WERI-Rb-1 (cell line): ENCODE results near the gene SENP2.

ENCODE experiments used
- DNase-seq: peaks from one replicate; pipeline ENCODE4 v3.0.0-alpha.2; 2020
- H3K27ac ChIP-seq: fragments of 250-450 bp; sonication (Bioruptor Pico); 2 replicates; pipeline ENCODE4 v1.5.1; 2020; ENCODE audit warnings: mild to moderate bottlenecking, moderate library complexity
- H3K27me3 ChIP-seq: fragments of 250-450 bp; sonication (Bioruptor Pico); 2 replicates; pipeline ENCODE4 v1.5.1; 2021; ENCODE audit warnings: mild to moderate bottlenecking, low read depth, moderate library complexity; ENCODE audit not compliant: insufficient read depth, severe bottlenecking
- H3K36me3 ChIP-seq: fragments of 250-450 bp; sonication (Bioruptor Pico); 2 replicates; pipeline ENCODE4 v1.5.1; 2020; ENCODE audit warnings: mild to moderate bottlenecking, moderate library complexity
- H3K4me3 ChIP-seq: 2 replicates; pipeline ENCODE4 v1.5.1; 2011; ENCODE audit warnings: low read depth, mild to moderate bottlenecking, control low read depth, low read length
- H3K9me3 ChIP-seq: fragments of 250-450 bp; sonication (Bioruptor Pico); 2 replicates; pipeline ENCODE4 v1.5.1; 2021; ENCODE audit warnings: mild to moderate bottlenecking, moderate library complexity; ENCODE audit not compliant: severe bottlenecking
- CTCF ChIP-seq: IDR thresholded peaks from 2 replicates; pipeline ENCODE4 v1.5.1; 2011; ENCODE audit warnings: low read depth, mild to moderate bottlenecking, control low read depth, inconsistent platforms, low read length

The SENP2 gene

GRCh38 chr3:185585859-185586685, at the start of gene SENP2:
Gene SENP2 (plus strand): TSS chr3:185586295. CDS start chr3:185586414, 119 bp downstream.
- Histone ChIP-seq H3K36me3 (peaks cover 10% of the 10 kb centered on the region), H3K27me3 (no peaks in the 10 kb centered on the region), H3K4me3 (peak within 1 kb of the TSS; percentile 91), H3K27ac (peak within 1 kb of the TSS; percentile 86), H3K9me3 (no peaks in the 10 kb centered on the region)
- peak; percentile 99 for DNase-seq
- TF ChIP-seq CTCF = no peak

GRCh38 chr3:185537369-185537970, 48.6 kb upstream of the SENP2 start:
- no peak overlapping the region for H3K4me3 ChIP-seq

GRCh38 chr3:185539934-185540333, 46.2 kb upstream of the SENP2 start:
- H3K27ac ChIP-seq = no peak overlapping the region
- DNase-seq = no peak

More at GRCh38 chr3:185537369-185537970, 48.6 kb upstream of the SENP2 start:
- Histone ChIP-seq H3K27me3 (no peaks in the 10 kb centered on the region), H3K27ac (no peak overlapping the region), H3K9me3 (no peaks in the 10 kb centered on the region), H3K36me3 (no peaks in the 10 kb centered on the region)
- TF ChIP-seq CTCF = no peak
- no peak for DNase-seq

GRCh38 chr3:185540695-185541094, 45.4 kb upstream of the SENP2 start:
- Histone ChIP-seq H3K36me3 (no peaks in the 10 kb centered on the region), H3K9me3 (no peaks in the 10 kb centered on the region), H3K4me3 (no peak overlapping the region), H3K27me3 (no peaks in the 10 kb centered on the region), H3K27ac (no peak overlapping the region)
- no peak for TF ChIP-seq CTCF
- no peak for DNase-seq

More at GRCh38 chr3:185539934-185540333, 46.2 kb upstream of the SENP2 start:
- H3K4me3 ChIP-seq = no peak overlapping the region
- no peaks in the 10 kb centered on the region for H3K27me3 ChIP-seq
- H3K36me3 ChIP-seq = no peaks in the 10 kb centered on the region
- H3K9me3 ChIP-seq = no peaks in the 10 kb centered on the region
- no peak for TF ChIP-seq CTCF

GRCh38 chr3:185549122-185549521, 37.0 kb upstream of the SENP2 start:
- H3K36me3 ChIP-seq = no peaks in the 10 kb centered on the region
- no peak for DNase-seq
- no peak overlapping the region for H3K27ac ChIP-seq
- no peaks in the 10 kb centered on the region for H3K27me3 ChIP-seq
- H3K9me3 ChIP-seq = no peaks in the 10 kb centered on the region
- TF ChIP-seq CTCF = no peak
- H3K4me3 ChIP-seq = no peak overlapping the region
